22Rv1 (cell line): ENCODE data around the gene PIGM.

Experiments
- H3K27ac ChIP-seq: fragments of 450-650 bp; 2 replicates; pipeline ENCODE4 v1.5.1; 2017
- CTCF ChIP-seq: fragments of 450-650 bp; IDR thresholded peaks from 2 replicates; pipeline ENCODE4 v1.5.1; 2017; ENCODE audit warnings: mild to moderate bottlenecking
- ZFX ChIP-seq: fragments of 450-650 bp; IDR thresholded peaks from 2 replicates; pipeline ENCODE4 v1.6.1; 2017; ENCODE audit warnings: antibody characterized with exemption, borderline replicate concordance

Gene PIGM

GRCh38 chr1:159980786-159981185 lies 51.0 kb downstream of the PIGM start:
- no peak for TF ChIP-seq CTCF
- TF ChIP-seq ZFX: no peak
- H3K27ac ChIP-seq: no peak overlapping the region

GRCh38 chr1:159980076-159980475 lies 51.7 kb downstream of the PIGM start:
- TF ChIP-seq CTCF (no peak), ZFX (no peak)
- no peak overlapping the region for H3K27ac ChIP-seq

GRCh38 chr1:159979257-159979656 lies 52.5 kb downstream of the PIGM start:
- TF ChIP-seq ZFX (no peak), CTCF (no peak)
- no peak overlapping the region for H3K27ac ChIP-seq

GRCh38 chr1:159978107-159978398 lies 53.7 kb downstream of the PIGM start:
- no peak overlapping the region for H3K27ac ChIP-seq
- TF ChIP-seq CTCF: no peak
- TF ChIP-seq ZFX: no peak

GRCh38 chr1:159977364-159978106 lies 54.3 kb downstream of the PIGM start:
- no peak for TF ChIP-seq CTCF
- TF ChIP-seq ZFX: no peak
- H3K27ac ChIP-seq: no peak overlapping the region
